ENCODE measurements around the gene POU2F3.
A peak's percentile ranks its signal among the peaks of the same experiment; 100 is the strongest.
"Not testable (repeated sequence)": the region's sequence is repeated elsewhere in the genome, so short reads cannot be mapped to it uniquely, and the experiment has no call there.

Gene POU2F3

GRCh38 chr11:120249279-120250262, 9.6 kb downstream of the POU2F3 start:
- no peak for FAIRE-seq
- no peak for DNase-seq (ENCODE audit: low spot score)

- not testable (repeated sequence) for FAIRE-seq
Observed at GRCh38 chr11:120253377-120253776, 13.4 kb downstream of the POU2F3 start.

GRCh38 chr11:120254788-120255518, 15.0 kb downstream of the POU2F3 start:
- FAIRE-seq (no peak), DNase-seq (ENCODE audit: low spot score) (no peak)

More at GRCh38 chr11:120253377-120253776, 13.4 kb downstream of the POU2F3 start:
- DNase-seq (ENCODE audit: low spot score), result not testable (repeated sequence)

- DNase-seq (ENCODE audit: low spot score) (no peak), FAIRE-seq (no peak)
Observed at GRCh38 chr11:120255519-120255866, 15.6 kb downstream of the POU2F3 start.

GRCh38 chr11:120256178-120256577, 16.2 kb downstream of the POU2F3 start:
- FAIRE-seq, result no peak
- DNase-seq (ENCODE audit: low spot score), result no peak

- no peak for FAIRE-seq
- no peak for DNase-seq (ENCODE audit: low spot score)
Observed at GRCh38 chr11:120256779-120257178, 16.8 kb downstream of the POU2F3 start.

- DNase-seq (ENCODE audit: low spot score) (no peak), FAIRE-seq (no peak)
Observed at GRCh38 chr11:120257346-120257745, 17.4 kb downstream of the POU2F3 start.

- no peak for FAIRE-seq
- DNase-seq (ENCODE audit: low spot score), result no peak
Observed at GRCh38 chr11:120258661-120259060, 18.7 kb downstream of the POU2F3 start.

GRCh38 chr11:120259241-120259640, 19.3 kb downstream of the POU2F3 start:
- no peak for FAIRE-seq
- no peak for DNase-seq (ENCODE audit: low spot score)

GRCh38 chr11:120259988-120260565, 20.1 kb downstream of the POU2F3 start:
- no peak for FAIRE-seq

GRCh38 chr11:120260616-120261015, 20.7 kb downstream of the POU2F3 start:
- DNase-seq (ENCODE audit: low spot score), result no peak
- FAIRE-seq, result no peak

More at GRCh38 chr11:120259988-120260565, 20.1 kb downstream of the POU2F3 start:
- DNase-seq (ENCODE audit: low spot score), result no peak

- DNase-seq (ENCODE audit: low spot score) (no peak), FAIRE-seq (no peak)
Observed at GRCh38 chr11:120261321-120261720, 21.4 kb downstream of the POU2F3 start.

- DNase-seq (ENCODE audit: low spot score) (no peak), FAIRE-seq (no peak)
Observed at GRCh38 chr11:120261931-120262330, 22.0 kb downstream of the POU2F3 start.

- no peak for DNase-seq (ENCODE audit: low spot score)
- FAIRE-seq, result no peak
Observed at GRCh38 chr11:120267319-120267718, 27.4 kb downstream of the POU2F3 start.

- DNase-seq (ENCODE audit: low spot score) (no peak), FAIRE-seq (no peak)
Observed at GRCh38 chr11:120268686-120269085, 28.7 kb downstream of the POU2F3 start.

- no peak for FAIRE-seq
Observed at GRCh38 chr11:120270386-120270785, 30.4 kb downstream of the POU2F3 start.

GRCh38 chr11:120271672-120272071, 31.7 kb downstream of the POU2F3 start:
- no peak for FAIRE-seq
- DNase-seq (ENCODE audit: low spot score), result no peak

More at GRCh38 chr11:120270386-120270785, 30.4 kb downstream of the POU2F3 start:
- DNase-seq (ENCODE audit: low spot score), result no peak

- FAIRE-seq (no peak), DNase-seq (ENCODE audit: low spot score) (peak; percentile 40)
Observed at GRCh38 chr11:120272303-120272702, 32.4 kb downstream of the POU2F3 start.

- FAIRE-seq (no peak), DNase-seq (ENCODE audit: low spot score) (no peak)
Observed at GRCh38 chr11:120273432-120273831, 33.5 kb downstream of the POU2F3 start.

- not testable (repeated sequence) for FAIRE-seq
Observed at GRCh38 chr11:120273956-120274355, 34.0 kb downstream of the POU2F3 start.

GRCh38 chr11:120279502-120279901, 39.6 kb downstream of the POU2F3 start:
- no peak for FAIRE-seq
- no peak for DNase-seq (ENCODE audit: low spot score)

More at GRCh38 chr11:120273956-120274355, 34.0 kb downstream of the POU2F3 start:
- DNase-seq (ENCODE audit: low spot score), result not testable (repeated sequence)

GRCh38 chr11:120280600-120281051, 40.7 kb downstream of the POU2F3 start:
- FAIRE-seq (no peak), DNase-seq (ENCODE audit: low spot score) (no peak)
